COR-L47 (cell line): Measurements from ENCODE around the gene KLF5.

ENCODE experiments used
- DNase-seq: peaks from one replicate; lab custom pipeline; 2025; lab: John Stamatoyannopoulos, UW

KLF5 gene

GRCh38 chr13:73059460-73060250 lies 850 bp downstream of the KLF5 start:
- peak; percentile 66 for DNase-seq

- DNase-seq = peak; percentile 24
Observed at GRCh38 chr13:73060251-73061160, 1.7 kb downstream of the KLF5 start.

- DNase-seq = no peak
Observed at GRCh38 chr13:73061473-73061872, 2.7 kb downstream of the KLF5 start.

- no peak for DNase-seq
Observed at GRCh38 chr13:73061876-73062275, 3.1 kb downstream of the KLF5 start.

DNA sequence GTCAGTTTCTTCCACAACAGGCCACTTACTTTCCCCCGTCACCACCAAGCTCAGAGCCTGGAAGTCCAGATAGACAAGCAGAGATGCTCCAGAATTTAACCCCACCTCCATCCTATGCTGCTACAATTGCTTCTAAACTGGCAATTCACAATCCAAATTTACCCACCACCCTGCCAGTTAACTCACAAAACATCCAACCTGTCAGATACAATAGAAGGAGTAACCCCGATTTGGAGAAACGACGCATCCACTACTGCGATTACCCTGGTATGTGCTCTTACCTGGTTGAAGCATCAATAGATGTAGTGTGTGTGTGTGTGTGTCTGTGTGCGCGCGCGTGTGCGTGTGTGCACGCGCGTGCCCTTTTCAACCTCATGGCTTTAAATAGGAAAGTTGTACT lies 3.7 kb downstream of the KLF5 start:
- DNase-seq = no peak

- no peak for DNase-seq
Observed at GRCh38 chr13:73063166-73063565, 4.4 kb downstream of the KLF5 start.

GRCh38 chr13:73065036-73065435 lies 6.2 kb downstream of the KLF5 start:
- DNase-seq = no peak

DNA sequence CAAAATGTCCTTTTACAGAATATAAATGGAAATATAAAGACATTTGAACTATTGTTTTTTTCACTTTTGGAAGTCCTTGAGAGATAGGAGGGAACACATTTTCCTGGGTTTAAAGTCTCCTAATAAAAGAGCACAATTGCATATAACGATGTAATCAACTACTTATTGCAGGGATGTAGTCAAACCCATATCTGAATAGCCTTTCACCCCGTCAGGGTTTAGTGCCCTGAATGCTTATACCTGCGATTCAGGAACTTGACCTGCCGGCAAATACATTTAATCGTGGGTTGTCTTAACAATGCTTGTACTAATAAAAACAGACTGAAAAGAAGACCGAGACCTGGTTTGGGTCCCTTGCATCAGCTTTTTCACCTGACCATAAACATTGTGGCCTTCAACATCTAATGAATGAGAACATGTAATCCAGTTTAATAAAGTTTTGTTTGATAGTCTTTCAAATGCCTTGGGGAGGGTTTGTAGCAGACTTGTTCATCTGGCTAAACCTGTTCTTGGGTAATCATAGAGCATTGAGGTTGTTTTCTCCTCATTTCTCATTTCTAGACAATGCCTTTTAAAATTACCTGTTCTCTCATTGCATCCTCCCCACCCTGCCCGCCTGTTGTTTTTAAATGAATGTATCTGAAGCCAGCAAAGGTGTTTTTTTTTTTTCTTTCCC lies 7.0 kb downstream of the KLF5 start:
- peak; percentile 57 for DNase-seq

- no peak for DNase-seq
Observed at GRCh38 chr13:73069206-73069805, 10.5 kb downstream of the KLF5 start.

DNA sequence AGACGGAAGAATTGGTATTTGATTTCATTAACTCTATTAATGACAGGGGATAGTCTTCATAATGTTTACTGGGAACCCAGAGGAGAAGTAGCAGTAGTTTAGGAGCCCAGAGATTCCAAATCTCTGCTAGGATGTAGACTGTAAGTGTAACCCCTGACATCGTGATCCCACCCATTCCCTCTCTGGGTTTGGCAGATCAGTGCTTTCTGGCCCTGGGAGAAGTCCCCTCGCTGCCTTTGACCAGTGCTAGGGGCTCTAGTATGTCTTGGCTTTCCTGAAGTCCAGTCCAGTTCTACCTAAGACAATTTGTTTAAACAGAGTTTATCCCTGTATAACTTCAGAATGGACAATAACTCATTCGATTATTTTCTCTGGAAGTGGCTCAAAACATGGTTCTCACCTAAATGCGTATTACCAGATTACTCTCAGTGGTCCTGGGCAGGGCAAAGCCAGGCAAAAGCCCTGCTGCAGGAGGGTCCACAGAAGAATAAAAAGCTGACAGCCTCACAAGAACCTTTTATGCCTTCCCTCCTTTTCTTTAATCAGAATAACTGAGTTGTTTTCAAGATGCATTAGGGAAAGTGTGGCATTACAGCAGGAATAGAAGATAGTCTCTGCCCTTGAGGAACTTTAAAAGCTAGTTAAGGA lies 11.8 kb downstream of the KLF5 start:
- no peak for DNase-seq

- no peak for DNase-seq
Observed at GRCh38 chr13:73072239-73072900, 13.6 kb downstream of the KLF5 start.

- DNase-seq = no peak
Observed at GRCh38 chr13:73073050-73073449, 14.2 kb downstream of the KLF5 start.

GRCh38 chr13:73074014-73074413 lies 15.2 kb downstream of the KLF5 start:
- no peak for DNase-seq

GRCh38 chr13:73074926-73075325 lies 16.1 kb downstream of the KLF5 start:
- no peak for DNase-seq

GRCh38 chr13:73075546-73075945 lies 16.7 kb downstream of the KLF5 start:
- no peak for DNase-seq

GRCh38 chr13:73075954-73076353 lies 17.1 kb downstream of the KLF5 start:
- DNase-seq = no peak

DNA sequence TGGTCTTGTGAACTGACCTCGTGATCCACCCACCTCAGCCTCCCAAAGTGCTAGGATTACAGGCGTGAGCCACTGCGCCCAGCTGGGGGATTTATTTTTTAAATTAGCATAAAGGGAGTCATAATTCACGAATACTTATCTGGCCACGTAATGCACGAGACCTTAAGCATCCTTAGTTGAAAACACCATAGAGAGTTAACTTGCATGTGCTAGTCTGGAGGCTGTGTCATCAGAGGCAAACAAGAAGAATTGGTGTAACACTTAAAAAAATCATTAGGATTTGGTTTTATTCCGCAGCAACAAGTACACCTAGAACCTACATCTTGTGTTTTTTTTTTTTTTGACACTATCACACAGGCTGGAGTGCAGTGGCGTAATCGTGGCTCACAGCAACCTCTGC lies 19.1 kb downstream of the KLF5 start:
- DNase-seq = no peak

DNA sequence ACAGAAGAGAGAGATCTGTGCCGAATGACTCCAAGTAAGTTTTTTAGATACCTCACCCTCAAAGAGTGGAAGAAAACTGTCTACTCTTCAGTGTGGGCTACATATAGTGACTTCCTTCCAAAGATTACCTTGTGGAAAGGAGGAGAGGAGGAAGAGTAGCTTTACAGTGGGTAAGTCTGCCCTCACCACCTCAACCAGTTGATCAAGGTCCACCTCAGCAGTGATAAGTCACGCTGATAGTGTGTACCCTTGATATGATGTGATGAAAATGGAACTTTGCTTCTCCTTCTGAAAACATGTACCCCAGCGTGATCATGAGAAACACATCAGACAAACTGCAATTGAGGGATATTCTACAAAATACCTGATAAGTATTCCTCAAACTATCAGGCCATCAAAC lies 20.6 kb downstream of the KLF5 start:
- DNase-seq = no peak

DNA sequence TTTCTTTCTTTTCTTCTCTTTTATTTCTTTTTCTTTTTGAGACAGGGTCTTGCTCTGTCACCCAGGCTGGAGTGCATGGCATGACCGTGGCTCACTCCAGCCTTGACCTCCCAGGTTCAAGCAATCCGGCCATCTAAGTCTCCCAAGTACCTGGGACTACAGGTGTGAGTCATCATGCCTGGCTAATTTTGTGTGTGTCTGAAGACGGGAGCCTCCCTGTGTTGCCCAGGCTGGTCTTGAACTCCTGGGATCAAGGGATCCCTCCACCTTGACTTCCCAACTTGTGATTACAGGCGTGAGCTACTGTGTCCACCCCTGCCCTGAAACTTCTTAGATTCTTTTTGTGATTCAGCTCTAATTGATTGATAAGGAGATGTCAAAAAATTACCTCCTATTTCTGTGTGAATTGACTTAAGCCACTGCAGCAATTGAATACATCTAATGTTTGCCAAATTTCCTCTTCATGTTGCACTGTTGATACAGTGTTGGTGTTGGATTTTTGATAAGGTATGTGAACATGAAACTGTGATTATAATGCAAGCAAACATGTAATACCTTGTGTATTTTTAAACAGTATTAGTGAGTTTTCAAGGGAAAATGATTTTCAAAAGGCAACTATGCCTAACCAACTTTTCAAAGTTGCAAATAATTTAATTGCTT lies 22.6 kb downstream of the KLF5 start:
- DNase-seq = no peak

DNA sequence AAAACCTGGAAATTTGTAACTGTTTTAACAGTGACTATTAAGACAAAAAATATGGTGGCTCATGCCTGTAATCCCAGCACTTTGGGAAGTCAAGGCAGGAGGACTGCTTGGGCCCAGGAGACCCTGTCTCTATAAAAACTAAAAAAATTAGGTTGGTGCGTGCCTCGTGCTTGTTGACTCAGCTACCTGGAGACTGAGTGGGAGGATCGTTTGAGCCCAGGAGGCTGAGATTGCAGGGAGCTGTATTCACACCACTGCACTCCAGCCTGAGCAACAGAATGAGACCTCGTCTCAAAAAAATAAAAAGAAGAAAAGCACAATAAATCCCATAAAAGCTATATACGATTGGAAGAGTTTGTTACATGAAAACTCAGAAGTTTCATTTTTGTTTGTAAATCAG lies 23.7 kb downstream of the KLF5 start:
- DNase-seq = no peak

DNA sequence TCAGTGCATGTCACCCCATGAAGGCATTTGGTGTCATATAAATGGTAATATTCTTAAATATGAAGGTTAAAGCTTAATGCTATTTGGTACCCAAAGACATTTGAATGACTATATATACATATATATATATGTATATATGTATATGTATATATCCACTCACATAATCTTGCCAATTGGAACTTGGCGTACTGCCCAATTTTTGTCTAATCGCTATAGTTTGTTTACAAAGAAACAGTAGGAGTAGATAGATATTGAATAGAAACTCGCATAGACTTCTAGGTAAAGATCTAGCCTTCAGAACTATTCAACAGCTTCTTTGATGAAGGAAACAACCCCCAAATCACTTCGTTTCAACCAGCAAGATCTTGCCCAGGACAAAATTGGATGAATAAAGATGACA lies 24.1 kb downstream of the KLF5 start:
- peak; percentile 34 for DNase-seq
